ENCODE measurements around the gene SDHB.

SDHB gene

DNA sequence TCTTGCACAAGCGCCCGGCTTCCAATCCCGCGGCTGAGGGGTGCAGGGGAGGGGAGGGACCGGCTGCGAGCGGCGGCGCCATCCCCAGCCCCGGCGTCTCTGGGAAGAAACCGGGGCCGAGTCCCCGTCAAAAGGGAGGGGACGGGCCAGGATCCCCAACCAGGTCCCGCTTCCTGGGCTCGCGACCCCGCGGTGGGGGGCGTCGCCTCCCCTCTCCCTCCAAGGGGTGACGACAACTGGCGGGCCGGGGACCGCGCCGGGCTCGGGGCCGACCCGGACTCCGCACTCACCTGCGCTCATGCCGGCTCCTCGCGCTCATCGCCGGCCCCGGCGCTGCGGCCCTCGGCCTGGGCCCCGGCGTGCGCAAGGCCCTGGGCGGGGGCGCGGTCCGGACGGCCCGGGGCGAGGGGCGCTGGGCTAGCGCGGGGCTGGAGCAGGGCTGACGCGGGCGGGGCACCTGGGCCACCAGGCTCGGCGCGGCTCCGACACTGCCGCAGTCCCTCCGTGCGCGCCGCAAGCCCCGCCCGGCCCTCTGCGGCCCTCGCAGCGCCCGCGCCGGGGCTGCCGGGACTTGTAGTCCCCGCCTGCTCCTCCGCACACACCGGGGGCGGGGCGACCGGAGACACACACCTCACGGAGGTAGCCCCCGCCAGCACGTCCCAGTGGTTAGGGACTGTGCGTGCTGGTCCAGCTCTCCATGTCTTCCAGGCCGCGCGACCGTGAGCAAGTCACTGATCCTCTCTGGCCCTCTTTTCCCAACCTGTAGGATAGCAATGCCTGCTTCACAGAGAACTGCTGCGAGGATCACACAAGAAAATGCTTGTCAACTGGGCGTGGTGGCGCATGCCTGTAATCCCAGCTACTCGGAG lies 42.2 kb downstream of the SDHB start, which contains the start of gene ATP13A2:
Gene ATP13A2, minus strand, starts transcription at position 490 of the 869 bp plus-strand sequence. Its CDS starts 190 bp downstream, at position 300.
- no peaks in the 10 kb centered on the region for H3K79me2 ChIP-seq (ENCODE audit: low read length)
- peak within 1 kb of the TSS; percentile 57 for H3K9ac ChIP-seq (ENCODE audit: low read length)
- no peaks in the 10 kb centered on the region for H4K20me1 ChIP-seq (ENCODE audit: insufficient read depth, low read length)
- peak within 1 kb of the TSS; percentile 93 for H3K4me3 ChIP-seq (ENCODE audit: low read length)
- peaks cover 17% of the 10 kb centered on the region for H3K4me1 ChIP-seq (ENCODE audit: low read length)
- H3K36me3 ChIP-seq (replicated peaks; ENCODE audit: low read depth, low read length): no peaks in the 10 kb centered on the region
- peak within 1 kb of the TSS; percentile 65 for H2AFZ ChIP-seq (ENCODE audit: low read depth, low read length)
- H3K4me2 ChIP-seq (ENCODE audit: low read length): peak within 1 kb of the TSS; percentile 91
- TF ChIP-seq EZH2phosphoT487 (IDR thresholded peaks at IDR 0.05; ENCODE audit: low read depth): no peak
- TF ChIP-seq, protein P1, sequence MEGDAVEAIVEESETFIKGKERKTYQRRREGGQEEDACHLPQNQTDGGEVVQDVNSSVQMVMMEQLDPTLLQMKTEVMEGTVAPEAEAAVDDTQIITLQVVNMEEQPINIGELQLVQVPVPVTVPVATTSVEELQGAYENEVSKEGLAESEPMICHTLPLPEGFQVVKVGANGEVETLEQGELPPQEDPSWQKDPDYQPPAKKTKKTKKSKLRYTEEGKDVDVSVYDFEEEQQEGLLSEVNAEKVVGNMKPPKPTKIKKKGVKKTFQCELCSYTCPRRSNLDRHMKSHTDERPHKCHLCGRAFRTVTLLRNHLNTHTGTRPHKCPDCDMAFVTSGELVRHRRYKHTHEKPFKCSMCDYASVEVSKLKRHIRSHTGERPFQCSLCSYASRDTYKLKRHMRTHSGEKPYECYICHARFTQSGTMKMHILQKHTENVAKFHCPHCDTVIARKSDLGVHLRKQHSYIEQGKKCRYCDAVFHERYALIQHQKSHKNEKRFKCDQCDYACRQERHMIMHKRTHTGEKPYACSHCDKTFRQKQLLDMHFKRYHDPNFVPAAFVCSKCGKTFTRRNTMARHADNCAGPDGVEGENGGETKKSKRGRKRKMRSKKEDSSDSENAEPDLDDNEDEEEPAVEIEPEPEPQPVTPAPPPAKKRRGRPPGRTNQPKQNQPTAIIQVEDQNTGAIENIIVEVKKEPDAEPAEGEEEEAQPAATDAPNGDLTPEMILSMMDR (IDR thresholded peaks at IDR 0.05; ENCODE audit: low read depth, low read length): no peak
- H3K27ac ChIP-seq (ENCODE audit: low read length): no peak within 1 kb of the TSS
- H3K27me3 ChIP-seq (ENCODE audit: low read depth, low read length): no peaks in the 10 kb centered on the region
- H3K9me3 ChIP-seq (ENCODE audit: insufficient read depth, low read length): no peaks in the 10 kb centered on the region

DNA sequence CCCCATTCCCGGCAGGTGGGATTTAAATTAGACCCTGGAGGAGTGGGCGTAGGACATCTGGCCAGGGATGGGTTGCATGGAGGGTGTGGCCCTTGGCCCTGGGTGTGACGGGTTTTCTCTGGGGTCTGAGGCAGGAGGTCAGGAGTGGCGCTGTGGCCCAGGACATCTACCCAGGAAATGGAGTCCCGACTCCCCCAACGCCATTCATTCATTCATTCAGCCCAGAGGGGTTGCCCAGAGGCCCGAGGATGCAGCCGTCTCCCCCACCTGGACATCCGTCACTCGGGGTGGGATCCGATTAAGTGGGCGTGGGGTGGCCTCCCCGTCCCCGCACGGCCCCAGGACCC lies 42.8 kb downstream of the SDHB start:
- peak overlapping the region; percentile 93 for H3K4me3 ChIP-seq (ENCODE audit: low read length)
- peak overlapping the region; percentile 89 for H3K4me2 ChIP-seq (ENCODE audit: low read length)
- H2AFZ ChIP-seq (ENCODE audit: low read depth, low read length): peak overlapping the region; percentile 65; the same call in 1 of the 2 replicates
- H3K79me2 ChIP-seq (ENCODE audit: low read length): no peaks in the 10 kb centered on the region
- peak overlapping the region; percentile 57; the same call in 1 of the 2 replicates for H3K9ac ChIP-seq (ENCODE audit: low read length)
- H3K27me3 ChIP-seq (ENCODE audit: low read depth, low read length): no peaks in the 10 kb centered on the region
- no peaks in the 10 kb centered on the region for H4K20me1 ChIP-seq (ENCODE audit: insufficient read depth, low read length)
- H3K27ac ChIP-seq (ENCODE audit: low read length): no peak overlapping the region
- no peaks in the 10 kb centered on the region for H3K36me3 ChIP-seq (replicated peaks; ENCODE audit: low read depth, low read length)
- H3K9me3 ChIP-seq (ENCODE audit: insufficient read depth, low read length): no peaks in the 10 kb centered on the region
- peaks cover 17% of the 10 kb centered on the region for H3K4me1 ChIP-seq (ENCODE audit: low read length)
- TF ChIP-seq, protein P1 (IDR thresholded peaks at IDR 0.05; ENCODE audit: low read depth, low read length): no peak
- TF ChIP-seq EZH2phosphoT487 (IDR thresholded peaks at IDR 0.05; ENCODE audit: low read depth): no peak

DNA sequence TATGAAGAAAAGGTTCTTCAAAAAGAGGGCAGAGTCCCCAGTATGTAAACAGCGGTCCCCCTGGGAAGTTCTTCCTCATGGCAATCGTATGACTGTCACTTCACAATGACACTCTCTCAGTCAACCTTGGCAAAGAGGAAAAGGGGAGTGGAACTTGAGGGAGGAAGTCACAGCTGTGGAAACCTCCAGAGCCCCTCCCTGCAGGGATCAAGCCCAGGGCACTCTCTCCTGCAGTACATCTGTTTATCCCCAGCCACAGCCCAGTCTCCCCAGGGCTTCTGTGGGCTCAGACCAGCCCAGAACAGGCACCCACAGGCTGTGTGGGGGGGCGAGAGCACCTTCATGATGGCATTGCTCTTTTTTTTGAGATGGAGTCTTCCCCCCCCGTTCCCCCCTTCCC lies 44.1 kb downstream of the SDHB start:
- peak overlapping the region; percentile 89; the same call in 1 of the 2 replicates for H3K4me2 ChIP-seq (ENCODE audit: low read length)
- no peak overlapping the region for H3K9ac ChIP-seq (ENCODE audit: low read length)
- no peaks in the 10 kb centered on the region for H4K20me1 ChIP-seq (ENCODE audit: insufficient read depth, low read length)
- no peaks in the 10 kb centered on the region for H3K36me3 ChIP-seq (replicated peaks; ENCODE audit: low read depth, low read length)
- H3K4me3 ChIP-seq (ENCODE audit: low read length): no peak overlapping the region
- H2AFZ ChIP-seq (ENCODE audit: low read depth, low read length): no peak overlapping the region
- peaks cover 17% of the 10 kb centered on the region for H3K4me1 ChIP-seq (ENCODE audit: low read length)
- no peaks in the 10 kb centered on the region for H3K9me3 ChIP-seq (ENCODE audit: insufficient read depth, low read length)
- TF ChIP-seq, protein P1 (IDR thresholded peaks at IDR 0.05; ENCODE audit: low read depth, low read length): no peak
- TF ChIP-seq EZH2phosphoT487 (IDR thresholded peaks at IDR 0.05; ENCODE audit: low read depth): no peak
- H3K79me2 ChIP-seq (ENCODE audit: low read length): no peaks in the 10 kb centered on the region
- H3K27ac ChIP-seq (ENCODE audit: low read length): no peak overlapping the region
- no peaks in the 10 kb centered on the region for H3K27me3 ChIP-seq (ENCODE audit: low read depth, low read length)

DNA sequence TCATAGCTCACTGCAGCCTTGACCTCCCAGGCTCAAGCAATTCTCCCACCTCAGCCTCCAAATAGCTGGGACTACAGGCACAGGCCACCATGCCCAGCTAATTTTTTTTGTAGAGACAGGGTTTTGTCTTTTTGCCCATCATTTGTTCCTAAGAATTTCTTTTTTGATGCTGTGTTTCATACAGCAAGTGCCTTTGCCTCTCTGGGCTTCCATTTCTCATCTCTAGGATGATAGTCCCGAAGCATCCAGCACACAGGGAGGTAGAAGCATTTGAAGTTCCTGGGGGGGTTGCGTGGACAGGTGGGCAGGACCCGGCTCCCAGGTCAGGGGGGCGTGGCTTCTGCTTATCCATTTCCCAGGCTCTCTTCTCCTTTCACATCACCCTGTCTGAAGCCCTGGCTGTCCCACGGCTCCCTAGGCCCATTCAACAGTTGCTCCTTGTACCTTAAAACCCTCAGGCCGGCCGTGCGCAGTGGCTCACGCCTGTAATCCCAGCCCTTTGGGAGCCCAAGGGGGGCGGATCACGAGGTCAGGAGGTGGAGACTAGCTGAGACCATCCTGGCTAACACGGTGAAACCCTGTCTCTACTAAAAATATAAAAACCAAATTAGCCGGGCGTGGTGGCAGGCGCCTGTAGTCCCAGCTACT lies 45.5 kb downstream of the SDHB start:
- H3K27ac ChIP-seq (ENCODE audit: low read length): no peak overlapping the region
- no peak overlapping the region for H2AFZ ChIP-seq (ENCODE audit: low read depth, low read length)
- H3K79me2 ChIP-seq (ENCODE audit: low read length): no peaks in the 10 kb centered on the region
- no peaks in the 10 kb centered on the region for H3K36me3 ChIP-seq (replicated peaks; ENCODE audit: low read depth, low read length)
- no peak overlapping the region for H3K4me3 ChIP-seq (ENCODE audit: low read length)
- TF ChIP-seq, protein P1 (IDR thresholded peaks at IDR 0.05; ENCODE audit: low read depth, low read length): no peak
- no peak for TF ChIP-seq EZH2phosphoT487 (IDR thresholded peaks at IDR 0.05; ENCODE audit: low read depth)
- no peak overlapping the region for H3K4me2 ChIP-seq (ENCODE audit: low read length)
- H3K4me1 ChIP-seq (ENCODE audit: low read length): peaks cover 17% of the 10 kb centered on the region
- no peaks in the 10 kb centered on the region for H3K9me3 ChIP-seq (ENCODE audit: insufficient read depth, low read length)
- H3K9ac ChIP-seq (ENCODE audit: low read length): no peak overlapping the region
- H4K20me1 ChIP-seq (ENCODE audit: insufficient read depth, low read length): no peaks in the 10 kb centered on the region
- no peaks in the 10 kb centered on the region for H3K27me3 ChIP-seq (ENCODE audit: low read depth, low read length)

Data from OCI-LY3 (cell line).